HG03460 (cell line): ENCODE data around the gene TMEM178B.

ENCODE experiments used
- ATAC-seq: cut with Tn5 transposase; IDR thresholded peaks from one replicate; pipeline ENCODE4 v1.9.1; 2021; ENCODE audit not compliant: unreplicated experiment

TMEM178B gene

GRCh38 chr7:141262101-141263090, 188.5 kb downstream of the TMEM178B start:
- no peak for ATAC-seq

- ATAC-seq, result no peak
These were observed 189.6 kb downstream of the TMEM178B start for GRCh38 chr7:141263508-141263907.

GRCh38 chr7:141263983-141264382, 190.1 kb downstream of the TMEM178B start:
- no peak for ATAC-seq

- ATAC-seq, result no peak
These were observed 190.6 kb downstream of the TMEM178B start for GRCh38 chr7:141264511-141264910.

GRCh38 chr7:141265668-141266067, 191.8 kb downstream of the TMEM178B start:
- no peak for ATAC-seq

GRCh38 chr7:141268614-141269013, 194.8 kb downstream of the TMEM178B start:
- no peak for ATAC-seq

- no peak for ATAC-seq
These were observed 197.6 kb downstream of the TMEM178B start for GRCh38 chr7:141271451-141271850.

- no peak for ATAC-seq
These were observed 198.6 kb downstream of the TMEM178B start for GRCh38 chr7:141272417-141272816.

GRCh38 chr7:141275350-141275749, 201.5 kb downstream of the TMEM178B start:
- ATAC-seq, result no peak

GRCh38 chr7:141276031-141276430, 202.2 kb downstream of the TMEM178B start:
- no peak for ATAC-seq

- ATAC-seq, result no peak
These were observed 206.2 kb downstream of the TMEM178B start for GRCh38 chr7:141280100-141280499.

GRCh38 chr7:141281311-141281710, 207.4 kb downstream of the TMEM178B start:
- ATAC-seq, result no peak

- no peak for ATAC-seq
These were observed 212.7 kb downstream of the TMEM178B start for GRCh38 chr7:141286522-141286921.

- no peak for ATAC-seq
These were observed 214.1 kb downstream of the TMEM178B start for GRCh38 chr7:141287936-141288335.

GRCh38 chr7:141288626-141289025, 214.8 kb downstream of the TMEM178B start:
- ATAC-seq, result no peak

- ATAC-seq, result no peak
These were observed 216.5 kb downstream of the TMEM178B start for GRCh38 chr7:141290365-141290764.

- no peak for ATAC-seq
These were observed 217.1 kb downstream of the TMEM178B start for GRCh38 chr7:141290973-141291372.

- ATAC-seq, result no peak
These were observed 217.7 kb downstream of the TMEM178B start for GRCh38 chr7:141291541-141291940.

- no peak for ATAC-seq
These were observed 220.4 kb downstream of the TMEM178B start for GRCh38 chr7:141294143-141294829.

GRCh38 chr7:141295367-141295895, 221.6 kb downstream of the TMEM178B start:
- ATAC-seq, result no peak

- no peak for ATAC-seq
These were observed 227.0 kb downstream of the TMEM178B start for GRCh38 chr7:141300816-141301215.

- no peak for ATAC-seq
These were observed 227.7 kb downstream of the TMEM178B start for GRCh38 chr7:141301544-141301943.
